LNCAP (cell line): ENCODE results near the gene ITLN1.

Experiments
- CTCF ChIP-seq: fragments of 450-650 bp; IDR thresholded peaks from 2 replicates; pipeline ENCODE4 v1.5.1; 2017; ENCODE audit warnings: mild to moderate bottlenecking

Gene ITLN1

GRCh38 chr1:160885042-160885441, at the start of gene ITLN1:
Gene ITLN1 (minus strand): TSS chr1:160885180. CDS start chr1:160884877, 303 bp downstream.
- no peak for TF ChIP-seq CTCF

- no peak for TF ChIP-seq CTCF
These were observed 40.8 kb upstream of the ITLN1 start for GRCh38 chr1:160925652-160926244.

GRCh38 chr1:160924791-160925651, 40.0 kb upstream of the ITLN1 start:
- TF ChIP-seq CTCF: no peak

GRCh38 chr1:160916666-160917065, 31.7 kb upstream of the ITLN1 start:
- no peak for TF ChIP-seq CTCF

- TF ChIP-seq CTCF: no peak
These were observed 26.9 kb upstream of the ITLN1 start for GRCh38 chr1:160911925-160912324.

- TF ChIP-seq CTCF: no peak
These were observed 26.5 kb upstream of the ITLN1 start for GRCh38 chr1:160911441-160911840.

GRCh38 chr1:160910170-160910750, 25.3 kb upstream of the ITLN1 start:
- no peak for TF ChIP-seq CTCF
